HEK293 (cell line): ENCODE data around the gene RIMKLA.

ENCODE experiments used
- CTCF ChIA-PET: fragments of 350-600 bp; formaldehyde crosslinking; extraction: SDS; loops from one replicate; lab custom pipeline; 2021; ENCODE audit warnings: antibody characterized with exemption; lab: Yijun Ruan, JAX
- POLR2A ChIA-PET: fragments of 300-600 bp; formaldehyde crosslinking; extraction: SDS; loops from one replicate; lab custom pipeline; 2020; ENCODE audit warnings: antibody characterized with exemption, inconsistent platforms; lab: Yijun Ruan, JAX
- H3K27ac ChIP-seq: fragments of 200-500 bp; sonication (Bioruptor generic); 2 replicates; pipeline ENCODE4 v1.5.1; 2014; ENCODE audit warnings: low read depth, low read length, control low read depth, inconsistent platforms; ENCODE audit errors: extremely low read depth
- H3K36me3 ChIP-seq, 2 experiments: fragments of 200-500 bp in 1 of 2; sonication (Bioruptor generic) in 1 of 2; 1 replicate in 1 of 2; 2 replicates in 1 of 2; pipeline ENCODE4 v1.5.1; 2014 to 2017; ENCODE audit warnings: inconsistent platforms in 2 of 2, low read length in 2 of 2; ENCODE audit not compliant: control insufficient read depth in 2 of 2, insufficient read depth in 1 of 2
- H3K4me1 ChIP-seq: fragments of 200-500 bp; sonication (Bioruptor generic); 2 replicates; pipeline ENCODE4 v1.5.1; 2014; ENCODE audit warnings: mild to moderate bottlenecking, low read length, inconsistent platforms; ENCODE audit not compliant: control insufficient read depth, insufficient read depth
- H3K4me3 ChIP-seq: 2 replicates; pipeline ENCODE4 v1.5.1; 2011; ENCODE audit warnings: low read depth, mild to moderate bottlenecking, control low read depth, low read length, moderate library complexity
- H3K9me3 ChIP-seq: fragments of 200-500 bp; sonication (Bioruptor generic); 2 replicates; pipeline ENCODE4 v1.5.1; 2014; ENCODE audit warnings: low read depth, low read length, inconsistent platforms; ENCODE audit not compliant: control insufficient read depth, insufficient read depth
- AEBP2 ChIP-seq: fragments of 450-650 bp; formaldehyde crosslinking; IDR thresholded peaks from 2 replicates; pipeline ENCODE4 v1.5.1; 2016; ENCODE audit warnings: missing biosample characterization, missing genetic modification characterization, borderline replicate concordance
- BCL11B ChIP-seq: fragments of 450-650 bp; formaldehyde crosslinking; IDR thresholded peaks from 2 replicates; pipeline ENCODE4 v1.5.1; 2016; ENCODE audit warnings: low read depth, missing biosample characterization, missing genetic modification characterization
- FEZF1 ChIP-seq: fragments of 450-650 bp; formaldehyde crosslinking; IDR thresholded peaks from 2 replicates; pipeline ENCODE4 v1.5.1; 2016; ENCODE audit warnings: missing biosample characterization, missing genetic modification characterization
- MZF1 ChIP-seq: fragments of 450-650 bp; formaldehyde crosslinking; IDR thresholded peaks from 2 replicates; pipeline ENCODE4 v1.5.1; 2017; ENCODE audit warnings: missing biosample characterization, missing genetic modification characterization, borderline replicate concordance
- PRDM1 ChIP-seq: fragments of 450-650 bp; formaldehyde crosslinking; IDR thresholded peaks from 2 replicates; pipeline ENCODE4; 2016; ENCODE audit warnings: missing biosample characterization, missing genetic modification characterization
- PRDM2 ChIP-seq: fragments of 450-650 bp; formaldehyde crosslinking; IDR thresholded peaks from 2 replicates; pipeline ENCODE4 v1.5.1; 2016; ENCODE audit warnings: missing biosample characterization, missing genetic modification characterization, borderline replicate concordance
- TSHZ1 ChIP-seq: fragments of 450-650 bp; formaldehyde crosslinking; IDR thresholded peaks from 2 replicates; pipeline ENCODE4 v1.5.1; 2016; ENCODE audit warnings: missing biosample characterization, missing genetic modification characterization, borderline replicate concordance
- ZBTB17 ChIP-seq: fragments of 450-650 bp; formaldehyde crosslinking; IDR thresholded peaks from 2 replicates; pipeline ENCODE4 v1.5.1; 2016; ENCODE audit warnings: missing biosample characterization, missing genetic modification characterization
- ZFP3 ChIP-seq: fragments of 450-650 bp; formaldehyde crosslinking; IDR thresholded peaks from 2 replicates; pipeline ENCODE4 v1.5.1; 2016; ENCODE audit warnings: low read depth, missing biosample characterization, missing genetic modification characterization
- ZFP69B ChIP-seq: fragments of 450-650 bp; formaldehyde crosslinking; IDR thresholded peaks from 2 replicates; pipeline ENCODE4 v1.5.1; 2016; ENCODE audit warnings: missing biosample characterization, missing genetic modification characterization
- ZNF112 ChIP-seq: fragments of 450-650 bp; formaldehyde crosslinking; IDR thresholded peaks from 2 replicates; pipeline ENCODE4 v1.5.0; 2017; ENCODE audit warnings: missing biosample characterization, missing genetic modification characterization
- ZNF114 ChIP-seq: fragments of 450-650 bp; formaldehyde crosslinking; IDR thresholded peaks from 2 replicates; pipeline ENCODE4 v1.5.0; 2017; ENCODE audit warnings: missing biosample characterization, missing genetic modification characterization
- ZNF239 ChIP-seq: fragments of 450-650 bp; formaldehyde crosslinking; IDR thresholded peaks from 2 replicates; pipeline ENCODE4 v1.5.1; 2016; ENCODE audit warnings: missing biosample characterization, missing genetic modification characterization
- ZNF266 ChIP-seq: fragments of 450-650 bp; formaldehyde crosslinking; IDR thresholded peaks from 2 replicates; pipeline ENCODE4 v1.5.1; 2016; ENCODE audit warnings: missing biosample characterization, missing genetic modification characterization, low read depth
- ZNF473 ChIP-seq: fragments of 450-650 bp; formaldehyde crosslinking; IDR thresholded peaks from 2 replicates; pipeline ENCODE4 v1.5.1; 2017; ENCODE audit warnings: missing biosample characterization, missing genetic modification characterization
- ZNF510 ChIP-seq: fragments of 450-650 bp; formaldehyde crosslinking; IDR thresholded peaks from 2 replicates; pipeline ENCODE4 v1.5.1; 2018; ENCODE audit warnings: mild to moderate bottlenecking, missing genetic modification characterization, missing biosample characterization; ENCODE audit not compliant: insufficient replicate concordance
- ZNF518A ChIP-seq: fragments of 450-650 bp; formaldehyde crosslinking; conservative IDR thresholded peaks from 2 replicates; pipeline ENCODE4 v1.5.1; 2016; ENCODE audit warnings: low read depth, missing biosample characterization, missing genetic modification characterization
- ZNF544 ChIP-seq: fragments of 450-650 bp; formaldehyde crosslinking; IDR thresholded peaks from 2 replicates; pipeline ENCODE4 v1.5.0; 2017; ENCODE audit warnings: missing biosample characterization, missing genetic modification characterization
- ZNF549 ChIP-seq: fragments of 450-650 bp; IDR thresholded peaks from 2 replicates; pipeline ENCODE4 v1.5.1; 2018; ENCODE audit warnings: missing biosample characterization, missing genetic modification characterization, mild to moderate bottlenecking, inconsistent platforms, moderate library complexity
- ZNF785 ChIP-seq: fragments of 450-650 bp; formaldehyde crosslinking; IDR thresholded peaks from 2 replicates; pipeline ENCODE4 v1.5.1; 2016; ENCODE audit warnings: missing biosample characterization, missing genetic modification characterization
- ZSCAN30 ChIP-seq: fragments of 450-650 bp; IDR thresholded peaks from 2 replicates; pipeline ENCODE4 v1.5.1; 2018; ENCODE audit warnings: missing biosample characterization, mild to moderate bottlenecking, missing genetic modification characterization, moderate library complexity

Gene RIMKLA

GRCh38 chr1:42420911-42421585, 40.5 kb downstream of the RIMKLA start:
- no peaks in the 10 kb centered on the region for H3K9me3 ChIP-seq
- peaks cover 11% of the 10 kb centered on the region for H3K4me1 ChIP-seq
- no peak overlapping the region for H3K27ac ChIP-seq
- no peak overlapping the region for H3K4me3 ChIP-seq
- POLR2A ChIA-PET, result interaction anchor here (1.0 kb wide), 1 partner anchor 261 kb away, joined by 3 read pairs; the partner anchor contains the start of gene YBX1
- H3K36me3 ChIP-seq, result no peaks in the 10 kb centered on the region
- CTCF ChIA-PET, result interaction anchor here (0.9 kb wide), 1 partner anchor 77 kb away, joined by 3 read pairs; no protein-coding TSS in a partner anchor
- peak; percentile 87 for TF ChIP-seq FEZF1
- TF ChIP-seq BCL11B (tag by site-specific recombination), result 0 out of 2 replicates have a peak, but pooled peaks have one; percentile 40
- TF ChIP-seq ZFP69B (tag by site-specific recombination), result 0 out of 2 replicates have a peak, but pooled peaks have one; percentile 52
- TF ChIP-seq ZNF473, result no peak
- no peak for TF ChIP-seq ZNF266 (tag by site-specific recombination)
- no peak for TF ChIP-seq PRDM2 (tag by site-specific recombination)
- no peak for TF ChIP-seq ZNF510
- peak; percentile 53; the same call in 1 of the 2 replicates for TF ChIP-seq MZF1 (tag by site-specific recombination)
- no peak for TF ChIP-seq TSHZ1 (tag by site-specific recombination)
- peak; percentile 64; the same call in 1 of the 2 replicates for TF ChIP-seq ZBTB17
- no peak for TF ChIP-seq ZNF549
- TF ChIP-seq ZNF114 (tag by site-specific recombination), result no peak
- TF ChIP-seq ZNF239, result no peak
- TF ChIP-seq ZNF544 (tag by site-specific recombination), result no peak
- no peak for TF ChIP-seq ZFP3
- 0 out of 2 replicates have a peak, but pooled peaks have one; percentile 27 for TF ChIP-seq ZNF112 (tag by site-specific recombination)
- TF ChIP-seq ZSCAN30 (tag by site-specific recombination), result peak; percentile 36; the same call in 1 of the 2 replicates
- no peak for TF ChIP-seq ZNF785 (tag by site-specific recombination)
- no peak for TF ChIP-seq ZNF518A (tag by site-specific recombination)
- TF ChIP-seq PRDM1 (tag by site-specific recombination), result no peak
- no peak for TF ChIP-seq AEBP2
